ENCODE results near the gene SUGP2. TPM values are rescaled to one million over a fixed set of nuclear protein-coding genes. Genes with fewer than 3 reads are reported as not detected.

Gene SUGP2
- polyA plus RNA-seq, 1 donor (not counting 4 experiments of a cell fraction or from before 2014, with no cell fraction given), result 51.2 TPM

DNA sequence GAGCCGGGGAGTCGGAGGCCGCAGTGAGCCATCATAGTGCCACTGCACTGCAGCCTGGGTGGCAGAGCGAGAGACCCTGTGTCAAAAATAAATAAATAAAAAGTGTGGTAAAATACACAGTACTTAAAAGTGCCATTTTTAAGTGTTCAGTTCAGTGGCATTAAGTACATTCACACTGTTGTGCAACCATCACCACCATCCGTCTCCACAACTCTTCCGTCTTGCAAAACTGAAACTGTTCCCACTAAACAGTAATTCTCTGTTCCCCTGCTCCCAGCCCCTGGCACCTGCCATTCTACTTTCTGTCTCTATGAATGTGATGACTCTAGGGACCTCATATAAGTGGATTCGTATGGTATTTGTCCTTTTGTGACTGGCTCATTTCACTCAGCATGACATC, 43.8 kb upstream of the SUGP2 start:
- Histone ChIP-seq H3K9me3 (ENCODE audit: control insufficient read depth, low read depth, low read length) (no peaks in the 10 kb centered on the region), H4K20me1 (ENCODE audit: control insufficient read depth, extremely low read depth, insufficient read depth, low read length) (no peaks in the 10 kb centered on the region), H3K4me1 (ENCODE audit: control insufficient read depth, extremely low read depth, insufficient read depth, low read length) (no peaks in the 10 kb centered on the region), H3K27me3 (ENCODE audit: control insufficient read depth, extremely low read depth, insufficient read depth, low read length) (no peaks in the 10 kb centered on the region), H3K4me2 (ENCODE audit: control insufficient read depth, extremely low read depth, insufficient read depth, low read depth, low read length) (no peak overlapping the region), H3K79me2 (ENCODE audit: control insufficient read depth, insufficient read depth, low read length) (no peaks in the 10 kb centered on the region), H3K27ac (ENCODE audit: control insufficient read depth, insufficient read depth, low read length) (no peak overlapping the region), H3K9ac (ENCODE audit: control insufficient read depth, extremely low read depth, insufficient read depth, low read length) (no peak overlapping the region), H3K36me3 (ENCODE audit: control insufficient read depth in 2 of 2, extremely low read depth in 1 of 2, insufficient read depth in 2 of 2, low read length in 2 of 2) (no peaks in the 10 kb centered on the region), H3K9me1 (ENCODE audit: control insufficient read depth, extremely low read depth, insufficient read depth, low read length) (no peaks in the 10 kb centered on the region), H3K4me3 (ENCODE audit: control insufficient read depth in 2 of 3, extremely low read depth in 1 of 3, insufficient read depth in 2 of 3, low read depth in 1 of 3, low read length in 3 of 3) (no peak overlapping the region), H2AFZ (ENCODE audit: control insufficient read depth, low read length) (no peak overlapping the region)
- FAIRE-seq (no peak), DNase-seq (ENCODE audit: low read depth, low spot score) (no peak)
- dilution Hi-C loops (cut with MboI; ENCODE audit: extremely low pct_ligation_motif_present, low sequenced_read_pairs), result no loop called here
- TF ChIP-seq, protein P1, sequence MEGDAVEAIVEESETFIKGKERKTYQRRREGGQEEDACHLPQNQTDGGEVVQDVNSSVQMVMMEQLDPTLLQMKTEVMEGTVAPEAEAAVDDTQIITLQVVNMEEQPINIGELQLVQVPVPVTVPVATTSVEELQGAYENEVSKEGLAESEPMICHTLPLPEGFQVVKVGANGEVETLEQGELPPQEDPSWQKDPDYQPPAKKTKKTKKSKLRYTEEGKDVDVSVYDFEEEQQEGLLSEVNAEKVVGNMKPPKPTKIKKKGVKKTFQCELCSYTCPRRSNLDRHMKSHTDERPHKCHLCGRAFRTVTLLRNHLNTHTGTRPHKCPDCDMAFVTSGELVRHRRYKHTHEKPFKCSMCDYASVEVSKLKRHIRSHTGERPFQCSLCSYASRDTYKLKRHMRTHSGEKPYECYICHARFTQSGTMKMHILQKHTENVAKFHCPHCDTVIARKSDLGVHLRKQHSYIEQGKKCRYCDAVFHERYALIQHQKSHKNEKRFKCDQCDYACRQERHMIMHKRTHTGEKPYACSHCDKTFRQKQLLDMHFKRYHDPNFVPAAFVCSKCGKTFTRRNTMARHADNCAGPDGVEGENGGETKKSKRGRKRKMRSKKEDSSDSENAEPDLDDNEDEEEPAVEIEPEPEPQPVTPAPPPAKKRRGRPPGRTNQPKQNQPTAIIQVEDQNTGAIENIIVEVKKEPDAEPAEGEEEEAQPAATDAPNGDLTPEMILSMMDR (optimal IDR thresholded peaks at IDR 0.05 in 1 of 3, IDR thresholded peaks at IDR 0.05 in 1 of 3, conservative IDR thresholded peaks at IDR 0.05 in 1 of 3; ENCODE audit: extremely low read depth in 1 of 3, insufficient read depth in 2 of 3, low read length in 3 of 3), result no peak
- no peak for TF ChIP-seq EZH2 (IDR thresholded peaks at IDR 0.05; ENCODE audit: low read length)

DNA sequence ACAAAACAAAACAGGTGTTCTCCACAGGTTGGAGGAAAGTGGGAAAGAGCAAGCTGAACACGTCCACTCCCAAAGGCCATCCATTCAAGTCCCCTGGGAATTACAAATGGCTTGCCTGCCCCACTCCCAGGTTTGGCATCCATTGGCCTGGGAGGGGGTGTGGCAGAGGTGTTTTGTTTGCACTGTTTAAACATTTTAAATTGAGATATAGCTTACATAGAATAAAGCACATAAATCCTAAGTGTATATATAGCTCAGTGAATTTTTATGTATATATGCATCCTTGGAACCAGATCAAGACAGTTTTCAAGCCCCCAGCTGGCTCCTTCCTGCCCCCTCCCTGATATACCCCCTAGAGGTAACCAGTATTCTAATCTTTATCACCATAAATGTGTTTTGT, 43.2 kb upstream of the SUGP2 start:
- Histone ChIP-seq H3K4me3 (ENCODE audit: control insufficient read depth in 2 of 3, extremely low read depth in 1 of 3, insufficient read depth in 2 of 3, low read depth in 1 of 3, low read length in 3 of 3) (no peak overlapping the region), H3K4me2 (ENCODE audit: control insufficient read depth, extremely low read depth, insufficient read depth, low read depth, low read length) (no peak overlapping the region), H4K20me1 (ENCODE audit: control insufficient read depth, extremely low read depth, insufficient read depth, low read length) (no peaks in the 10 kb centered on the region), H3K9ac (ENCODE audit: control insufficient read depth, extremely low read depth, insufficient read depth, low read length) (no peak overlapping the region), H3K9me3 (ENCODE audit: control insufficient read depth, low read depth, low read length) (no peaks in the 10 kb centered on the region), H3K79me2 (ENCODE audit: control insufficient read depth, insufficient read depth, low read length) (no peaks in the 10 kb centered on the region), H3K9me1 (ENCODE audit: control insufficient read depth, extremely low read depth, insufficient read depth, low read length) (no peaks in the 10 kb centered on the region), H3K27ac (ENCODE audit: control insufficient read depth, insufficient read depth, low read length) (no peak overlapping the region), H3K36me3 (ENCODE audit: control insufficient read depth in 2 of 2, extremely low read depth in 1 of 2, insufficient read depth in 2 of 2, low read length in 2 of 2) (no peaks in the 10 kb centered on the region), H3K4me1 (ENCODE audit: control insufficient read depth, extremely low read depth, insufficient read depth, low read length) (no peaks in the 10 kb centered on the region), H2AFZ (ENCODE audit: control insufficient read depth, low read length) (no peak overlapping the region), H3K27me3 (ENCODE audit: control insufficient read depth, extremely low read depth, insufficient read depth, low read length) (no peaks in the 10 kb centered on the region)
- DNase-seq (ENCODE audit: low read depth, low spot score) (no peak), FAIRE-seq (no peak)
- dilution Hi-C loops (cut with MboI; ENCODE audit: extremely low pct_ligation_motif_present, low sequenced_read_pairs), result no loop called here
- TF ChIP-seq, protein P1 (optimal IDR thresholded peaks at IDR 0.05 in 1 of 3, IDR thresholded peaks at IDR 0.05 in 1 of 3, conservative IDR thresholded peaks at IDR 0.05 in 1 of 3; ENCODE audit: extremely low read depth in 1 of 3, insufficient read depth in 2 of 3, low read length in 3 of 3), result no peak
- TF ChIP-seq EZH2 (IDR thresholded peaks at IDR 0.05; ENCODE audit: low read length), result no peak

Data from keratinocyte (primary cell).